Osteocyte (in vitro differentiated cells): ENCODE results near the gene SORCS3. TPM values are rescaled to one million over a fixed set of nuclear protein-coding genes. Genes with fewer than 3 reads are reported as not detected.

Experiments used
- DNase-seq: peaks from one replicate; pipeline ENCODE4 v3.0.0; 2021; ENCODE audit warnings: mixed read lengths; ENCODE audit not compliant: unreplicated experiment; ENCODE audit errors: extremely low spot score
- H3K27ac Mint-ChIP-seq: one replicate; pipeline ENCODE4 v1.8.0; 2021; ENCODE audit warnings: mild to moderate bottlenecking, mixed read lengths; ENCODE audit not compliant: unreplicated experiment
- H3K27me3 Mint-ChIP-seq: one replicate; pipeline ENCODE4 v1.8.0; 2021; ENCODE audit warnings: mixed read lengths; ENCODE audit not compliant: unreplicated experiment
- H3K36me3 Mint-ChIP-seq: one replicate; pipeline ENCODE4 v1.8.0; 2021; ENCODE audit warnings: mixed read lengths; ENCODE audit not compliant: unreplicated experiment
- H3K4me1 Mint-ChIP-seq: one replicate; pipeline ENCODE4 v1.8.0; 2021; ENCODE audit warnings: mixed read lengths; ENCODE audit not compliant: unreplicated experiment
- H3K4me3 Mint-ChIP-seq: one replicate; pipeline ENCODE4 v1.8.0; 2021; ENCODE audit warnings: mild to moderate bottlenecking, moderate library complexity, mixed read lengths; ENCODE audit not compliant: unreplicated experiment
- H3K9me3 Mint-ChIP-seq: one replicate; pipeline ENCODE4 v1.8.0; 2021; ENCODE audit warnings: mixed read lengths; ENCODE audit not compliant: unreplicated experiment
- total RNA-seq: library from RNA; stranded (reverse); gene quantifications from 2 replicates; pipeline ENCODE4 v1.2.1, GENCODE V29; 2021
- TF ChIP-seq, protein P1 (sequence below): fragments of 200-600 bp; sonication (generic); IDR thresholded peaks from 2 replicates; pipeline ENCODE4 v1.5.0; 2021; ENCODE audit warnings: antibody characterized with exemption, mild to moderate bottlenecking, moderate library complexity

The SORCS3 gene
- total RNA-seq, 1 donor from 2014 or later: not detected

GRCh38 chr10:104613406-104613805 is 27.7 kb upstream of the SORCS3 start:
- no peak overlapping the region for H3K27ac Mint-ChIP-seq
- no peak for DNase-seq

DNA sequence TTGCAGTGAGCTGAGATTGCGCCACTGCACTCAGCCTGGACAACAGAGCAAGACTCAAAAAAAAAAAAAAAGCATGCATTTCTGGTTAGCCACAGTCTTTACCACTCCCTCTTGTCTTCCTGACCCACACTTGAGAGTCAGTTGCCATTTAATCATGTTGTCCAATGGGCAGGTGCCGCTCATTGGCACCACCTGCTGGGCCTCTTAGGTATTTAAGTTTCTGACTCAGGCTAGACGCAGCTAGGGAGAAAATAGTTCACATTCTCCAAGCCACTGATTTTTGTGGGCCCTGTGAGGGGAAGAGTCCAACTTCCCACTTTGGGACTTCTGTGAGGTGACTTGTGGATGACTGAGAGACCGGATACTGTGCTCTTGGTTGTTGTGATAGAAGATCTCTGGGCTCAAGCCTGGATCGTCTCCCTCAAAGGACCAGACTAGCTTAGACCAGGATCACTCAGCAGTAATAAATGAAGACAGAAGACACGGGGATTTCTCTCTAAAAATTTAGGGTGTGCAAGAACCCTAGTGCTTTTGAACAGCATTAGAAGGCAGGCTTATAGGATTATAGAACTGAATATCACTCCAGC is 26.8 kb upstream of the SORCS3 start:
- TF ChIP-seq, protein P1, sequence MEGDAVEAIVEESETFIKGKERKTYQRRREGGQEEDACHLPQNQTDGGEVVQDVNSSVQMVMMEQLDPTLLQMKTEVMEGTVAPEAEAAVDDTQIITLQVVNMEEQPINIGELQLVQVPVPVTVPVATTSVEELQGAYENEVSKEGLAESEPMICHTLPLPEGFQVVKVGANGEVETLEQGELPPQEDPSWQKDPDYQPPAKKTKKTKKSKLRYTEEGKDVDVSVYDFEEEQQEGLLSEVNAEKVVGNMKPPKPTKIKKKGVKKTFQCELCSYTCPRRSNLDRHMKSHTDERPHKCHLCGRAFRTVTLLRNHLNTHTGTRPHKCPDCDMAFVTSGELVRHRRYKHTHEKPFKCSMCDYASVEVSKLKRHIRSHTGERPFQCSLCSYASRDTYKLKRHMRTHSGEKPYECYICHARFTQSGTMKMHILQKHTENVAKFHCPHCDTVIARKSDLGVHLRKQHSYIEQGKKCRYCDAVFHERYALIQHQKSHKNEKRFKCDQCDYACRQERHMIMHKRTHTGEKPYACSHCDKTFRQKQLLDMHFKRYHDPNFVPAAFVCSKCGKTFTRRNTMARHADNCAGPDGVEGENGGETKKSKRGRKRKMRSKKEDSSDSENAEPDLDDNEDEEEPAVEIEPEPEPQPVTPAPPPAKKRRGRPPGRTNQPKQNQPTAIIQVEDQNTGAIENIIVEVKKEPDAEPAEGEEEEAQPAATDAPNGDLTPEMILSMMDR: peak; percentile 32
- no peak for DNase-seq
- H3K27ac Mint-ChIP-seq: no peak overlapping the region
- no peaks in the 10 kb centered on the region for H3K9me3 Mint-ChIP-seq
- no peaks in the 10 kb centered on the region for H3K4me1 Mint-ChIP-seq
- H3K4me3 Mint-ChIP-seq: no peak overlapping the region
- H3K36me3 Mint-ChIP-seq: no peaks in the 10 kb centered on the region
- H3K27me3 Mint-ChIP-seq: no peaks in the 10 kb centered on the region

More at GRCh38 chr10:104613406-104613805, 27.7 kb upstream of the SORCS3 start:
- no peak overlapping the region for H3K4me3 Mint-ChIP-seq
- H3K9me3 Mint-ChIP-seq: no peaks in the 10 kb centered on the region
- H3K36me3 Mint-ChIP-seq: no peaks in the 10 kb centered on the region
- no peaks in the 10 kb centered on the region for H3K4me1 Mint-ChIP-seq
- no peaks in the 10 kb centered on the region for H3K27me3 Mint-ChIP-seq
- TF ChIP-seq, protein P1: no peak

- Mint-ChIP-seq H3K4me1 (no peaks in the 10 kb centered on the region), H3K4me3 (no peak overlapping the region), H3K27me3 (no peaks in the 10 kb centered on the region), H3K36me3 (no peaks in the 10 kb centered on the region), H3K27ac (no peak overlapping the region), H3K9me3 (no peaks in the 10 kb centered on the region)
- TF ChIP-seq, protein P1: no peak
- no peak for DNase-seq
Observed at GRCh38 chr10:104615136-104615535, 26.0 kb upstream of the SORCS3 start.

DNA sequence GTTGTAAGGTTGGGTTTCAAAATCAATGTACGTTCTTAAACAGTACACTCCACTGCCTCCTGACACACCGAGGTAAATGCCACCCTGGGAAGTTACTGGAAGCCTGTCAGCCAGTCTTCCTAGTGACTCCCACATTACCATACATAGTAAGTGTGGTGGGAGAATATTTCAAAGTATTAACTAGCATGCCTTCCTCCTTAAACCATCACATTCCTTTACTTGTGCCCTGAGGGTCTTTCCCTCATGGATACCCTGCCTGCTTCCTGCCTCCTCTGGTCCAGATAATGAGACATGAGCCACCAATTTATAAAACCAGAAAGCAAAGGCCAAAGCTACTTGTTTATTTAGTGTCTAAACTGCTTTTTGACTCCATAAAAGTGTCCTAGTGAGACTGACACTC is 23.3 kb upstream of the SORCS3 start:
- TF ChIP-seq, protein P1: no peak
- Mint-ChIP-seq H3K27me3 (no peaks in the 10 kb centered on the region), H3K4me1 (no peaks in the 10 kb centered on the region), H3K27ac (no peak overlapping the region), H3K36me3 (no peaks in the 10 kb centered on the region), H3K9me3 (no peaks in the 10 kb centered on the region), H3K4me3 (no peak overlapping the region)
- no peak for DNase-seq

DNA sequence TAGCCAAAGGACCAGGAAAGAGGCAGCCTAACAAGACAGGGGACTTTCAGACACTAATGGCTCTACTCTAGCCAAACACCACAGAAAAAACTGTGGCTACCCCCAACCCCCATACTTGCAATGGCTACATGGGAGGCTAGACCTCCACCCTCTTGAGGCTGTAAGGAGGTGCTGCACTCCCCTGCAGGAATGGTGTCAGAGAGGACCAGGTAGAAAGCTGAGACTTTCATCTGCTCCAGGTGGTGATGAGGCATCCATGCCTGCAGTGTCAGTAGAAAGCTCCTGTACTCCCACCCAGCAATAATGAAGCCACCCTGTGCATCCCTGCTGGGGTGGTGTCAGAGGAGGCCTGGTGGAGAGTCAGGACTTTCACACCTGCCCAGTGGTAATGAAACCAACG is 18.9 kb upstream of the SORCS3 start:
- Mint-ChIP-seq H3K27ac (no peak overlapping the region), H3K9me3 (no peaks in the 10 kb centered on the region), H3K4me3 (no peak overlapping the region), H3K36me3 (no peaks in the 10 kb centered on the region), H3K27me3 (peaks cover 3% of the 10 kb centered on the region), H3K4me1 (no peaks in the 10 kb centered on the region)
- TF ChIP-seq, protein P1: no peak
- no peak for DNase-seq
